IPS DF 6.9 (cell line): ENCODE data around the gene SEL1L.
"Not testable (repeated sequence)": the region's sequence is repeated elsewhere in the genome, so short reads cannot be mapped to it uniquely, and the experiment has no call there.

Experiments
- DNase-seq: peaks from one replicate; pipeline ENCODE4 v3.0.0-alpha.2; 2013; ENCODE audit warnings: low read depth, low spot score
- H3K27ac ChIP-seq: one replicate; pipeline ENCODE4 v1.5.1; 2013; ENCODE audit warnings: low read length, control low read depth
- H3K27me3 ChIP-seq: 2 replicates; pipeline ENCODE4 v1.6.1; 2013; ENCODE audit warnings: mild to moderate bottlenecking, low read length; ENCODE audit not compliant: control insufficient read depth, insufficient read depth
- H3K36me3 ChIP-seq: 2 replicates; pipeline ENCODE4 v1.6.1; 2013; ENCODE audit warnings: low read length; ENCODE audit not compliant: control insufficient read depth, insufficient read depth
- H3K4me1 ChIP-seq: 2 replicates; pipeline ENCODE4 v1.6.1; 2013; ENCODE audit warnings: low read length; ENCODE audit not compliant: control insufficient read depth, insufficient read depth
- H3K4me3 ChIP-seq: 2 replicates; pipeline ENCODE4 v1.5.1; 2013; ENCODE audit warnings: mild to moderate bottlenecking, low read length
- H3K9me3 ChIP-seq: 2 replicates; pipeline ENCODE4 v1.6.1; 2013; ENCODE audit warnings: low read length, inconsistent platforms; ENCODE audit not compliant: control insufficient read depth, insufficient read depth
- WGBS: extraction: QIAGEN DNeasy Blood & Tissue Kit; methylation state at CpG from one replicate; pipeline ENCODE4 v1.1.7; 2013; ENCODE audit warnings: mixed read lengths, missing lambda C conversion rate; ENCODE audit not compliant: insufficient read length, insufficient coverage; 5-methylcytosine and 5-hydroxymethylcytosine counted together

SEL1L gene

GRCh38 chr14:81464253-81465002 lies 69.2 kb downstream of the SEL1L start:
- Histone ChIP-seq H3K36me3 (no peaks in the 10 kb centered on the region), H3K4me1 (no peaks in the 10 kb centered on the region), H3K27ac (no peak overlapping the region), H3K27me3 (no peaks in the 10 kb centered on the region), H3K9me3 (no peaks in the 10 kb centered on the region), H3K4me3 (peak overlapping the region; percentile 21; the same call in 1 of the 2 replicates)
- no CpG with 5 or more reads among the region's 15 CpGs for WGBS
- peak; percentile 35 for DNase-seq

GRCh38 chr14:81462356-81462755 lies 71.3 kb downstream of the SEL1L start:
- H3K27me3 ChIP-seq, result not testable (repeated sequence)

GRCh38 chr14:81459912-81460311 lies 73.7 kb downstream of the SEL1L start:
- no peaks in the 10 kb centered on the region for H3K36me3 ChIP-seq
- H3K9me3 ChIP-seq, result no peaks in the 10 kb centered on the region
- no peak overlapping the region for H3K27ac ChIP-seq
- no CpG with 5 or more reads among the region's 4 CpGs for WGBS
- H3K27me3 ChIP-seq, result no peaks in the 10 kb centered on the region
- DNase-seq, result no peak
- no peak overlapping the region for H3K4me3 ChIP-seq
- no peaks in the 10 kb centered on the region for H3K4me1 ChIP-seq

More at GRCh38 chr14:81462356-81462755, 71.3 kb downstream of the SEL1L start:
- H3K9me3 ChIP-seq, H3K36me3 ChIP-seq, H3K27ac ChIP-seq, DNase-seq, H3K4me1 ChIP-seq, H3K4me3 ChIP-seq: not testable (repeated sequence)
- no CpG with 5 or more reads among the region's 30 CpGs for WGBS

GRCh38 chr14:81458352-81458751 lies 75.3 kb downstream of the SEL1L start:
- WGBS, result no CpG with 5 or more reads among the region's 8 CpGs
- H3K9me3 ChIP-seq, result no peaks in the 10 kb centered on the region
- no peak overlapping the region for H3K27ac ChIP-seq
- no peaks in the 10 kb centered on the region for H3K27me3 ChIP-seq
- DNase-seq, result no peak
- H3K4me3 ChIP-seq, result no peak overlapping the region
- no peaks in the 10 kb centered on the region for H3K4me1 ChIP-seq
- no peaks in the 10 kb centered on the region for H3K36me3 ChIP-seq

- Histone ChIP-seq H3K4me1 (no peaks in the 10 kb centered on the region), H3K27me3 (no peaks in the 10 kb centered on the region), H3K4me3 (no peak overlapping the region), H3K36me3 (no peaks in the 10 kb centered on the region), H3K27ac (no peak overlapping the region), H3K9me3 (no peaks in the 10 kb centered on the region)
- WGBS, result no CpG with 5 or more reads among the region's 5 CpGs
- DNase-seq, result no peak
Observed at GRCh38 chr14:81455390-81455789, 78.3 kb downstream of the SEL1L start.

- H3K4me1 ChIP-seq, result peaks cover 6% of the 10 kb centered on the region
- H3K36me3 ChIP-seq, result no peaks in the 10 kb centered on the region
- WGBS, result no CpG with 5 or more reads among the region's 5 CpGs
- H3K4me3 ChIP-seq, result no peak overlapping the region
- H3K9me3 ChIP-seq, result no peaks in the 10 kb centered on the region
- no peak overlapping the region for H3K27ac ChIP-seq
- no peaks in the 10 kb centered on the region for H3K27me3 ChIP-seq
- no peak for DNase-seq
Observed at GRCh38 chr14:81454572-81455218, 79.0 kb downstream of the SEL1L start.

GRCh38 chr14:81453166-81453766 lies 80.4 kb downstream of the SEL1L start:
- no peak for DNase-seq
- Histone ChIP-seq H3K4me3 (no peak overlapping the region), H3K27me3 (no peaks in the 10 kb centered on the region), H3K36me3 (no peaks in the 10 kb centered on the region), H3K4me1 (peaks cover 8% of the 10 kb centered on the region), H3K9me3 (no peaks in the 10 kb centered on the region), H3K27ac (no peak overlapping the region)
- no CpG with 5 or more reads among the region's 8 CpGs for WGBS

GRCh38 chr14:81452341-81453133 lies 81.1 kb downstream of the SEL1L start:
- no peaks in the 10 kb centered on the region for H3K36me3 ChIP-seq
- H3K27ac ChIP-seq, result no peak overlapping the region
- no peaks in the 10 kb centered on the region for H3K9me3 ChIP-seq
- no CpG with 5 or more reads among the region's 11 CpGs for WGBS
- H3K4me3 ChIP-seq, result no peak overlapping the region
- DNase-seq, result no peak
- H3K27me3 ChIP-seq, result no peaks in the 10 kb centered on the region
- peaks cover 8% of the 10 kb centered on the region for H3K4me1 ChIP-seq

GRCh38 chr14:81450976-81451375 lies 82.7 kb downstream of the SEL1L start:
- Histone ChIP-seq H3K4me3 (no peak overlapping the region), H3K9me3 (no peaks in the 10 kb centered on the region), H3K36me3 (no peaks in the 10 kb centered on the region), H3K27me3 (no peaks in the 10 kb centered on the region), H3K27ac (no peak overlapping the region), H3K4me1 (peaks cover 8% of the 10 kb centered on the region)
- no peak for DNase-seq
- no CpG with 5 or more reads among the region's 3 CpGs for WGBS

- Histone ChIP-seq H3K36me3 (no peaks in the 10 kb centered on the region), H3K4me1 (peaks cover 8% of the 10 kb centered on the region), H3K27ac (no peak overlapping the region), H3K27me3 (no peaks in the 10 kb centered on the region), H3K4me3 (no peak overlapping the region), H3K9me3 (no peaks in the 10 kb centered on the region)
- no peak for DNase-seq
- no CpG with 5 or more reads among the region's 10 CpGs for WGBS
Observed at GRCh38 chr14:81450100-81450531, 83.5 kb downstream of the SEL1L start.
